SH-SY5Y (cell line): ENCODE results near the gene EXD3.

Source experiments
- GATA2 ChIP-seq: IDR thresholded peaks from 2 replicates; pipeline ENCODE4 v1.6.1; 2011; ENCODE audit warnings: mild to moderate bottlenecking, low read depth, low read length
- GATA3 ChIP-seq: IDR thresholded peaks from 2 replicates; pipeline ENCODE4 v1.6.1; 2011; ENCODE audit warnings: low read depth, mild to moderate bottlenecking, low read length, moderate library complexity

DNA sequence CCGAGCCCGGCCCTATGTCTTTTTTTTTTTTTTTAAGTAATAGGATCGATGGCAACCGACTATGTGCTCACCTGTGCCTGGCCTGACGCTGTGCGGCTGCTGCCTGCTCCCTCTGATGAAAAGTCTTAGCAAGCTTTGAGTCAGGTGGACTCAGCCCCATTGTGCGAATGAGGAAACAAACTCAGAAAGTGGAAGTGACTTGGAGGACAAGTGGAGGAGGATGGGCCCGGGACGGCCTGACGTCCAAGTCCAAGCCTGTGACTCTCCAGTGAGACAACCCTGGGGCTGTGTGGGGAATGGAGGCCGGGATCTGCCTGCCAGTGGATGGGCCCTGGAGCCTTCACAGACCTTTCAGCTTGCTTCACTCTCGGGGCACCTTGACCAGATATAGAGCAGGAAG lies 57.9 kb downstream of the EXD3 start:
- TF ChIP-seq GATA2: no peak
- TF ChIP-seq GATA3: no peak
